ENCODE measurements around the gene SORT1.
"Not testable (repeated sequence)": the region's sequence is repeated elsewhere in the genome, so short reads cannot be mapped to it uniquely, and the experiment has no call there.

SORT1 gene

GRCh38 chr1:109396871-109397580 is 692 bp downstream of the SORT1 start:
- no peak for DNase-seq (ENCODE audit: low spot score)

GRCh38 chr1:109396513-109396839 is 1.2 kb downstream of the SORT1 start:
- no peak for DNase-seq (ENCODE audit: low spot score)

DNA sequence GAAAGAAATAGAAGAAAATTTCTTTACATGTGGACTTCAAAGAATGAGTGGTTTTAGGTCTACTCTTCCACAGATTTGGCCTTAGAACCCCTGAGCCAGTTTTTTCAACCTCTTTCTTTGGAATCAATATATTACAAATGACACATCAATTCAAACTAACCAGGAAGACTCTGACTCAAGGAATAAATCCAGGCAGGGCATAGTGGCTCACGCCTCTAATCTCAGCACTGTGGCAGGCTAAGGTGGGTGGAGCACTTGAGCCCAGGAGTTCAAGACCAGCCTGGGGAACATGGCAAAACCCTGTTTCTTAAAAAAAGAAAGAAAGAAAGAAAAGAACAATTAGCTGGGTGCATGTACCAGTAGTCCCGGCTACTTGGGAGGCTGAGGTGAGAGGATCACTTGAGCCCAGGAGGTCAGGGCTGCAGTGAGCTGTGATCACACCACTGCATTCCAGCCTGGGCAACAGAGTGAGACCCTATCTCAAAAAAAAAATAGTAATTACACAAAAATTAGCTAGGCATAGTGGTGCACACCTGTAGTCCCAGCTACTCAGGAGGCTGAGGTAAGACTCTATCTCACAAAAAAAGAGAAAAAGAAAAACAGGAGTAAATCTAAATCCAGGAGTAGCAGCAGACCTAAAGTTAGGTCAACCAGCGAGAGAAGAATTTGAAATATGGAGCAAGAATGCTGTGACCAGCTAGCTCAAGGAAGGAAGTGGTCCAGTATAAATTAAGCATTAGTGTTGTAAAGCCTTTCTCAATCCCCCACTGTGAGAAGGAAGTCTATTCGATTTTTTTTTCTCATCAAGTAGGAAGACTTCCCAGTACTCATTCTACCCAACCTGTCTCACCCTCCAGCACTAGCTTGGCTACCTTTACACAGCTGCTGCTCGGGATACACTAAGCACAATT is 1.9 kb downstream of the SORT1 start:
- no peak for DNase-seq (ENCODE audit: low spot score)

DNA sequence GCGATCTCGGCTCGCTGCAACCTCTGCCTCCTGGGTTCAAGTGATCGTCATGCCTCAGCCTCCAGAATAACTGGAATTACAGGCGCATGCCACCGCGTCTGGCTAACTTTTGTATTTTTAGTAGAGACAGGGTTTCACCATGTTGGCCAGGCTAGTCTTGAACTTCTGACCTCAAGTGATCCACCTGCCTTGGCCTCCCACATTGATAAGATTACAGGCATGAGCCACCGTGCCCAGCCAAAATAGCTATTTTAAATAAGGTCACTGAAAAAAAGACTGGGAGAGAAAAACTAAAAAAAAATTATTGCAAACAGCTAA is 2.5 kb downstream of the SORT1 start:
- not testable (repeated sequence) for DNase-seq (ENCODE audit: low spot score)

DNA sequence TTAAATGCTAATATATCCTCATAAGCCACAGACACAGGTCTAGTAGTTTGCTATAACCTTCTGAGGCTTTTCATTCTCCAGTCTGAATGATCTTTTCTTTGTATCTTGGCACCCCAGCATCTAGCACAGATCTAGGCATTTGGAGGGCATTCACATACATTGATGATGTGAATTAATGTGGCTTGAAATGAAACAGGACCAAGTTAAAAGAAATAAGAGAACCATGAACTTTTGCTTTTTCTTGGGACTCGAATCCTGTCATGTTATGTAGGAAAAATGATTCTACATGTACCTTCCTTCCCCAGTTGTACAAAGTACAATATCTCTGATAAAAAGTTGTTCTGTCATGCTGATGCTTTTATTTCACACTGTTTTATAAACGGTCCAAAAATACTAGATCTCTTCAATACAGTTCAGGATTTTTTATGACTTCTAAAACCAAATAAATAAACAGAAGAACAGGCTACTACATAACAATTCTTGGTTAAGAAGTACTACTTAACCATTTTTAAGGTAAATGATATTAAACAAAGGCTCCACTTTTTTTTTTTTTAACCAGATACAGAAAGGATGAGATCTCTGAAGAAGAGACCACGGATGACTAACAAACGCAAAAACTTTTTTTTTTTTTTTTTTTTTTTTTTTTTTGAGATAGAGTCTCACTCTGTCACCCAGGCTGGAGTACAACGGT is 3.0 kb downstream of the SORT1 start:
- DNase-seq (ENCODE audit: low spot score) = no peak

- no peak for DNase-seq (ENCODE audit: low spot score)
Measured at GRCh38 chr1:109393617-109394233, 4.0 kb downstream of the SORT1 start.

GRCh38 chr1:109392788-109393616 is 4.7 kb downstream of the SORT1 start:
- DNase-seq (ENCODE audit: low spot score) = peak; percentile 40

DNA sequence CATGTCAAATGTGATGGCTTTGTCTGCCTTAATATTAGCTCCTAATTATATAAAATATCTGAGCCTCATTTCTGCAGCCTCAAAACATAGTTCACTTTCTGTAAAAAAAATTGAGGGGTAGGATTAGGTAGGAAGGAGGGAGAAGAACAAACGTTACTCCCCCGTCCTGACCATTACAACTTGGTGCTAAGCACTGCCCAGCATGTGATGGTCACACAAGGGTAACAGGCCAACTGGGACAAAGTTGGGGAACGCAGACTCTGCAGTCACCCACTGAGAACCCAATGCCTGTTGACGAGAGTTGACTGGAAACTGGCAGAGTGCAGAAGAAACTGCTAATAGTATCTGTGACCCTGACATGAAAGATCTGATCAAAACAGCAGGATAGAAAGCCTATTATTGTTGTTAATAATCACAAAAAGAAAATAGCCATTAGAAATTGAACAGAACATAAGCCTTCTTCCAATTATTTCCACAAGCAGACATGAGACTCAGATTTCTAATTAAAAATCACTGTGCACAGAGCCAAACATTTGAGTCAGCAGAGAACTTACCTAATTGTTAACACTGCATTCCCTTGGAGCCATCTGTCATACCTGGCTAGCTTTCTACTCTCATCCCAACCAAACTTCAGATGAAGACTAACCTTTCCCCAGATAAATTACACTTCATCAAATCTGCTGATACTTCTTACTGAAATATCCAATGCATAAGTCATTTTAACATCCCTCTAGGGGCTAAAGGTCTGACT is 5.5 kb downstream of the SORT1 start:
- DNase-seq (ENCODE audit: low spot score) = peak; percentile 77

DNA sequence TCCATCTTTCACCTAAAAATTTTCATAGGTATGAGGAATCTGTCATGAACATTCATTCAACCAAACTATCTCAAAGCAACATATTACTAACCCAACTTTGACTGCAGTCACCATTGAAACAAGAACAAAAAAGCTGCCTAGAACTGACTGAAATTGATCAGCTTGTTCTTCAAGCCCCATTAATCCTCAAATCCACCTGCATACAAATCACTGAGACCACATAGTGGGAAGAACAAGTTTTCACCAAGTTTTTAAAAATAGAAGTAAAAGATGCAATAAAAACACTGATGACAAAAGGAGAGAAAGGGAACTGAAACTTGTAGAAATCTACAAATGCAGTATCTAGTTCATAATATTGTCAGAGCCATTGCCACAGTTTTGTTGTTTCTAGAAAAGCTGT is 6.1 kb downstream of the SORT1 start:
- DNase-seq (ENCODE audit: low spot score) = no peak

DNA sequence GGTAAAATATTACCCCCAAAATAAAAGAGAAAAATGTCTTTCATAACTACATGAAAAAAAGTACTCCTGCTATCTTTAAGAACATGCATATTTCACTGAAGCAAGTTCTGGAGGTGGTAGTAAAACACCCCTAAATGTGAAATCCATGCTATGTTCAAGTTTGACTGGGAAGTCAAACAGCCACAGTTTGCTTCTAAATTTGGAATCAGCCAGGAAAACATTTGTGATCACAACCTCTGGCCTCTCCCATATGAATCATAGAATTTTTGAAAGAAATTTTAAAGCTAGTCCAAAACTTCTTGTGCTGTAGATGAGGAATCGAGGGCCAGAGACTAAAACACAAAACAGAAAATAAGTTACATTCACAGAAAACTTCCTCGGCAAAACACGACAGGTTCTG is 6.6 kb downstream of the SORT1 start:
- DNase-seq (ENCODE audit: low spot score) = no peak

DNA sequence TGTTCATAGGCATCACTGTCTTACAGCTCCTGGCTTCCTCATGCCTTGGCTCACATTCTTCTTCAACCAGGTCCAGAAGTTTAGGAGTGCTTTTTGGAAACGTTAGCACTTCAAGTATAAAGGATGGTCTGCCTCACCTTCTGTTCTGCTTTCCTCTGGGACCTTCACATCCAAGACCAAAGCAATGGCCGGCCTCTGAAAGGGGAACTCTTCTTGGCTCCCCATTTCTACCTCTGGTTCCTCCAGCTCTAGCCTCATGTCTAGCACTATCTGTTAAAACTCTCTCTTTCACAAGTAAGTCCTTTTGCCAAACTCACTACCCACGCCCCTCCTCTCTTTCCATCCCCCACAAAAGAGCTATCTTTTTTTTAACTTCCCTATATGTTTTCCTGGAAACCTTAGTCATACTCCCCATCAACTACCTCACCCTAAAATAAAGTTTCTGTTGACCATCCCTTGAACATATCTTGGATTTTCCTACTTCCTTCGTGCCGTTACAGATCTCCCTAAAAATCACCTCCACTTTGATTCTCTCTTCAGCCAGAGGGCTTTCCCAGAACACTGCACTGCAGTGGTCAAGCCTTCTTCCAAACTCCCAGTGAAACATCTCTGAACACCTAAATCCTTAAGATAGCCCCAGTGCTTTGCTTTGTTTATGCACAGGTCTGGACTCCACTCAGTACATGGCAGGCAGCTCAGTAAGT is 7.9 kb downstream of the SORT1 start:
- DNase-seq (ENCODE audit: low spot score) = no peak

DNA sequence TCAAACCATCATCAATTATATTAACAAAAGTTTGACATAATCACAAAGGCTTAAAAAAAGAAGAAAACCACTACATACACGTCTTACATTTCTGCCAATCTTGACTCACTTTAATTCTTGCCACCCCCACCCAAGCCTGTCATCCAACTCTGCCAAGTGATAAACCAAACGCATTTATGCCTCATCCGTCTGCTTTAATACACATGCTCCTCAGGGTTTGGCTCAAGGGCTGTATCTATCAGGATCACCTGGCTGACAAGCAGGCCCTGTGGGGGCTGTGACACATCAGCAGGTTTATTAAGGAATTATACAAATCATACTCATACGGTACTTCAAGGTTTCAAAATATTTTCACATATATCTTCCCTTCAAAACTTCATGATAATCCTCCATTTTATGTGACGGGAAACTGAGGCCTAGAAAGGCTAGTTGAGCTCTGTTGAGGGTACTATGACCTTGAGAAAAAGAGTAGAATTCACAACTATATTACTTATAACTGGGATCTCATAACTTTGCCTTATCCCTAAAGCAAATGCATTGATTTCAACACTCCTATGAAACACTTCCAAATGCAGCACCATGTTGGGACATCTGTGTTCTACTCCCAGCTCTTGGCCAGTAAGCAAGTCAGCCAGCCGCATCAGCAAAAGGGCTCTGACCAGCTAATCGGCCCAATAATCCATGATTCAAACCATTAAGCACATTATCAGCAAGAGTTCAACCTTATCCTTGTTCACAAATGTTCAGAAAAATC is 8.7 kb downstream of the SORT1 start:
- no peak for DNase-seq (ENCODE audit: low spot score)

DNA sequence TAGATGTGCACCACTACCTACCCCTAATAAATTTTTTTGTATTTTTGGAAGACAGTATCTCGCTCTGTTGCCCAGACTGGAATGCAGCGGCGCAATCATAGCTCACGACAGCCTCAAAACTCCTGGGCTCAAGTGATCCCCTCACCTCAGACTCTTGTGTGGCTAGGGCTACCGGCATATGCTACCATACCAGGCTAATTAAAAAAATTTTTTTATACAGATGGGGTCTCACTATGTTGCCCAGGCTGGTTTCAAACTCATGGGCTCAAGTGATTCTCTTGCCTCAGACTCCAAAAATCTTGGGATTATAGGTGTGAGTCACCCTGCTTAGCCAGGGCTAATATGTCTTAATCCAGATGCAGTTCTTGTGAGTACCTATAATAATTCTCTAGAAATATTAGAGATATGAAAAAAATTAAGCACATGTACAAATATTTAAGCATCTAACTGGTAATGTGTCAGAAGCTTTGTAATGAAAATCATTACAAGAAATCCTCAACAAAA is 9.5 kb downstream of the SORT1 start:
- DNase-seq (ENCODE audit: low spot score) = no peak

DNA sequence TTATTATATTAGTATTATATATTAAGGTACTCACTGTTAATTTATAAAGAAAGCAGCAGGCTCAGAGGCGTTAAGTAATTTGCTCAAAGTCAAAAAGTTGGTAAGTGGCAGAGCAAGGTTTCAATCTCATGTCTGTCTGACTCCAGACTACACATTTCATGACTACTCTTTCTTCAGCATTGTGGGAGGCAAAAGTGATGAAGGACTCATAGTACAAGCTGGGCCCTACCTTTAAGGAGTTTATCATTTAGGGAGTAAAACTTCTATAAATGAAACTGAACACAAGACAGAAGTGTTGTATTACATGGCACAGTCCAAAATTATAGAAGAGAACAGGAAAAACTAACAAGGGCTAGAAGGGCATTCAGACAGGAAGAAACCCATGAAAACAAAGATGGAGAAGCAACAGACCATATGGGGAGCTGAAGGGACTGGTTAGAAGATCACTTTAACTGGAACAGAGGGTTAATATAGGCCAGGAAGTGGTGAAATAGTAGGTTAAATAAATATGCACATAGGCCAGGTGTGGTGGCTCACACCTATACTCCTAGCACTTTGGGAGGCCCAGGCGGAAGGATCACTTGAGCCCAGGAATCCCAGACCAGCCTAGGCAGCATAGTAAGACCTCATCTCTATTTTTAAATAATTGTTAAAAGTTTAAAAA is 11.5 kb downstream of the SORT1 start:
- DNase-seq (ENCODE audit: low spot score) = no peak

DNA sequence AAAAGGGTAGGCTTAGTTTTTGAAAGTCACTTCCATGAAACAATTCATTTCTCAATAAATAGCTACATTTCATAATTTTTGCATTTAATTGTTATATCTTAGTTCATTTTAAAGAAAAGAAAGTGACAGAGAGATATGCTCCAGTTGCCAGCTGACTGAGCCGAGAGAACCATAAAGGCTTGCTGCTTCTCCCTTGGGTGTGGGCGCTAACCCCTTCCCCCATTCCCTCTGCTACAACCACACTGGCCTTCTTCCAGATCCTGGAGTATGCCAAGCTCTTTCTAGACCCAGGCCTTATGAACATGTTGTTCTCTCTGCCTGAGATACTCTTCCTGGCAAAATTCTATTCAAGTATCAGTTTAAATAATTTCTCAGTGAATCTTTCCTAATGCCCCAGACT is 12.3 kb downstream of the SORT1 start:
- no peak for DNase-seq (ENCODE audit: low spot score)

- no peak for DNase-seq (ENCODE audit: low spot score)
Measured at GRCh38 chr1:109383854-109384253, 13.9 kb downstream of the SORT1 start.

DNA sequence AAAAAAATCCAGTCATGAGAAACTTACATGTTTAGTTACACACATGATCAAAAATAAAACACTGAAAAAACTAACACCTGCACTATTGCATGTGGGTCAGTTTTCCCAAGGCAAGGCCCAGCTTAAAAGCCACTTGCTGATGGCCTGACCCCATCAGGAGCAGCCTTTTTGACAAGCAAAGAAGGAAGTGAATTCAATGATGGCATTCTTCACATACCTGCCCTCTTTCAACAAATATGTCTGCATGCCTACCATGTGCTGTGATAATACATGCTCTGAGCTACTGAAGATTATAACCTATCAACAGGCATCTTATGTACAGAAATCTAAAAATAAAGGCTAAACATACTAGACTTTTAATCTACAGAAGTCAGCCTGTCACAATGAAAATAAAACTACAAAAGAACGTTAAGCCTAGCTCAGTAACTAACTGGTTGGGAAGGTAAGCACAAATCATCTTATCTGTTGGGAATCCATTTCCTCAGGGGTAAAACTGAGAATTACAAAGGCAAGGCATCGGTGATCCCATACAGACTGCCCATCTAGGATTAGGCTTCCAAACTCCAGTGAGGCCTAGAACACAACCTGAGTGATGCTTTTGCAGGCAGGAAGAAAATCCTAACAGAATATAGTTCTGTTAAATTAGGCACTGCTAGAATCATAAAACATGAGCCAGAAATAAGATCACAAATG is 14.5 kb downstream of the SORT1 start:
- DNase-seq (ENCODE audit: low spot score) = no peak

DNA sequence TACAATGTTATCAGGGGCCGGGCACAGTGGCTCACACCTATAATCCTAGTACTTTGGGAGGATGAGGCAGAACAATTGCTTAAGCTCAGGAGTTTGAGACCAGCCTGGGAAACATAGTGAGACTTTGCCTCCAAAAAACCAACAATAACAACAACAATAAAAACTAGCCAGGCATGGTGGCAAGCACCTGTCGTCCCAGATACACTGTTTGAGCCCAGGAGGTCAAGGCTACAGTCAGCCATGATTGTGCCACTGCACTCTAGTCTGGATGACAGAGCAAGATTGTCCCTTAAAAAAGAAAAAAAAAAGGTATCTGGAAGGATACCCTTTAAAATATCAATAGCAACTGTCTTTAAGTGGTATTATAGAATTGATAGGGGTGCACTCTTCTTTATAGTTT is 16.1 kb downstream of the SORT1 start:
- no peak for DNase-seq (ENCODE audit: low spot score)
